ENCODE results near the gene TMC8. TPM values are rescaled to one million over a fixed set of nuclear protein-coding genes. Genes with fewer than 3 reads are reported as not detected.

The TMC8 gene
- total and polyA plus RNA-seq, 2 of the 8 experiments (the other 6 are each of a cell fraction or from before 2014, with no cell fraction given): 1.00 to 2.8 TPM

- Histone ChIP-seq H4K5ac (ENCODE audit: insufficient read length, low read depth, low read length) (no peak overlapping the region), H3K4me1 (replicated peaks in 1 of 4; ENCODE audit: control insufficient read depth in 3 of 4, insufficient read depth in 4 of 4, low read length in 3 of 4) (no peaks in the 10 kb centered on the region), H3K4ac (replicated peaks; ENCODE audit: insufficient read length, low read depth, low read length) (no peak overlapping the region), H3K23ac (ENCODE audit: insufficient read length) (no peak overlapping the region), H3K79me1 (ENCODE audit: low read depth, low read length) (no peaks in the 10 kb centered on the region), H2BK120ac (replicated peaks; ENCODE audit: low read depth, low read length) (no peak overlapping the region), H3K9me3 (ENCODE audit: insufficient read depth in 2 of 2, low read depth in 1 of 2, low read length in 1 of 2) (no peaks in the 10 kb centered on the region), H4K91ac (replicated peaks; ENCODE audit: insufficient read length, low read length) (no peak overlapping the region), H4K20me1 (replicated peaks in 1 of 2; ENCODE audit: control insufficient read depth in 1 of 2, insufficient read depth in 2 of 2, low read length in 2 of 2) (peaks cover 0 to 4% of the 10 kb centered on the region in 2 experiments), H3K4me3 (ENCODE audit: extremely low read depth in 1 of 4, insufficient read depth in 2 of 4, low read depth in 3 of 4, low read length in 4 of 4) (no peak overlapping the region), H2AK5ac (ENCODE audit: low read depth, low read length) (no peak overlapping the region), H3K56ac (replicated peaks; ENCODE audit: insufficient read length, low read depth, low read length) (no peak overlapping the region), H3K27ac (ENCODE audit: low read depth, low read length) (no peak overlapping the region), H2BK5ac (ENCODE audit: low read depth, low read length) (no peak overlapping the region), H2AFZ (ENCODE audit: low read length) (no peak overlapping the region), H3K36me3 (ENCODE audit: control insufficient read depth in 2 of 4, insufficient read depth in 4 of 4, low read length in 3 of 4) (peaks cover 19 to 56% (median 45%) of the 10 kb centered on the region in 4 experiments), H3K79me2 (ENCODE audit: control insufficient read depth in 1 of 2, insufficient read depth in 2 of 2, low read length in 2 of 2) (no peaks in the 10 kb centered on the region), H4K8ac (ENCODE audit: extremely low read depth, insufficient read depth, low read length) (no peak overlapping the region), H3K9ac (replicated peaks in 1 of 4; ENCODE audit: extremely low read depth in 1 of 4, low read depth in 3 of 4, low read length in 3 of 4) (no peak overlapping the region), H3K14ac (ENCODE audit: insufficient read length) (no peak overlapping the region), H3K27me3 (replicated peaks in 1 of 4; ENCODE audit: control insufficient read depth in 3 of 4, extremely low read depth in 1 of 4, insufficient read depth in 3 of 4, low read length in 3 of 4) (no peaks in the 10 kb centered on the region), H2BK20ac (ENCODE audit: low read length) (no peak overlapping the region), H3K18ac (ENCODE audit: extremely low read depth, low read length) (no peak overlapping the region), H2BK12ac (ENCODE audit: low read depth, low read length) (no peak overlapping the region), H3K4me2 (ENCODE audit: insufficient read depth in 1 of 2, low read depth in 2 of 2, low read length in 2 of 2) (no peak overlapping the region), H3K23me2 (ENCODE audit: low read depth, low read length) (no peaks in the 10 kb centered on the region), H2BK15ac (ENCODE audit: low read length) (no peak overlapping the region)
- POLR2A ChIA-PET (ENCODE audit: partially characterized antibody): no interaction called here
- no CpG with 5 or more reads among the region's 1 CpG for WGBS, 2 experiments (ENCODE audit: extremely low coverage in 1 of 2, insufficient coverage in 1 of 2, insufficient read length in 1 of 2, insufficient replicate concordance in 2 of 2, low coverage in 1 of 2, low lambda C conversion rate in 2 of 2, missing lambda C conversion rate in 1 of 2)
- no peak for FAIRE-seq
- DNase-seq (ENCODE audit: low read depth in 1 of 2, low spot score in 2 of 2): no peak
- CTCF ChIA-PET (ENCODE audit: partially characterized antibody): interaction anchor here (0.7 to 1.1 kb wide), 4 partner anchors 18 to 399 kb away, joined by 3 to 4 read pairs (median 4); no protein-coding TSS in a partner anchor
- no peak for TF ChIP-seq RAD21 (IDR thresholded peaks at IDR 0.05 in 1 of 2, conservative IDR thresholded peaks at IDR 0.05 in 1 of 2; ENCODE audit: low read depth in 2 of 2, low read length in 2 of 2)
- no peak for TF ChIP-seq KDM4A (IDR thresholded peaks at IDR 0.05; ENCODE audit: low read depth, low read length, severe bottlenecking)
- TF ChIP-seq PHF8 (conservative IDR thresholded peaks at IDR 0.05; ENCODE audit: low read depth, low read length): no peak
- TF ChIP-seq TBP (IDR thresholded peaks at IDR 0.05; ENCODE audit: low read depth, low read length): no peak
- no peak for TF ChIP-seq YY1 (IDR thresholded peaks at IDR 0.05; ENCODE audit: low read depth, low read length)
- no peak for TF ChIP-seq TCF12 (IDR thresholded peaks at IDR 0.05; ENCODE audit: low read depth, low read length)
Measured at GRCh38 chr17:78088529-78088928, 42.0 kb upstream of the TMC8 start.

Data from H1 (cell line).